ENCODE measurements around the gene MYPOP. TPM values are rescaled to one million over a fixed set of nuclear protein-coding genes. Genes with fewer than 3 reads are reported as not detected.
A peak's percentile ranks its signal among the peaks of the same experiment; 100 is the strongest.

The MYPOP gene
- total and polyA plus RNA-seq, 2 of the 13 experiments (the other 11 are each of a cell fraction or from before 2014, with no cell fraction given) = 2.3 to 2.7 TPM

- TF ChIP-seq GATA4 (IDR thresholded peaks at IDR 0.05; ENCODE audit: borderline replicate concordance, low read depth) (no peak), ARHGAP35 (CRISPR knock-in tag; IDR thresholded peaks at IDR 0.05; ENCODE audit: borderline replicate concordance) (no peak), ZNF784 (CRISPR knock-in tag; IDR thresholded peaks at IDR 0.05; ENCODE audit: borderline replicate concordance) (peak; percentile 83; the same call in 1 of the 2 replicates), ZNF652 (CRISPR knock-in tag; IDR thresholded peaks at IDR 0.05; ENCODE audit: borderline replicate concordance, low read depth) (peak; percentile 100), ESRRA (CRISPR knock-in tag; IDR thresholded peaks at IDR 0.05; ENCODE audit: low read depth) (peak; percentile 66), ZNF605 (CRISPR knock-in tag; IDR thresholded peaks at IDR 0.05) (peak; percentile 87), PBX2 (CRISPR knock-in tag; IDR thresholded peaks at IDR 0.05) (no peak), ZNF441 (CRISPR knock-in tag; IDR thresholded peaks at IDR 0.05; ENCODE audit: borderline replicate concordance) (peak; percentile 62; the same call in 1 of the 2 replicates), ZNF710 (CRISPR knock-in tag; IDR thresholded peaks at IDR 0.05; ENCODE audit: borderline replicate concordance) (no peak; the same call in none of the 2 replicates), ATAD3A (CRISPR knock-in tag; IDR thresholded peaks at IDR 0.05) (no peak), HIVEP1 (CRISPR knock-in tag; IDR thresholded peaks at IDR 0.05) (peak; percentile 92), NCOA1 (CRISPR knock-in tag; IDR thresholded peaks at IDR 0.05) (no peak), ZNF550 (CRISPR knock-in tag; IDR thresholded peaks at IDR 0.05; ENCODE audit: borderline replicate concordance) (0 out of 2 replicates have a peak, but pooled peaks have one; percentile 52), RARG (CRISPR knock-in tag; IDR thresholded peaks at IDR 0.05; ENCODE audit: low read depth) (no peak; the same call in 1 of the 2 replicates), FOXA3 (CRISPR knock-in tag; IDR thresholded peaks at IDR 0.05) (peak; percentile 82), U2AF1 (optimal IDR thresholded peaks at IDR 0.05; ENCODE audit: low read depth, low read length) (no peak), FOXP1 (IDR thresholded peaks at IDR 0.05) (no peak), FOXP1 (CRISPR knock-in tag; IDR thresholded peaks at IDR 0.05) (peak; percentile 44; the same call in 1 of the 2 replicates), ZNF282 (IDR thresholded peaks at IDR 0.05; ENCODE audit: partially characterized antibody) (no peak), ZNF619 (CRISPR knock-in tag; IDR thresholded peaks at IDR 0.05) (no peak), NFIC (IDR thresholded peaks at IDR 0.05; ENCODE audit: low read length) (no peak), YEATS4 (CRISPR knock-in tag; IDR thresholded peaks at IDR 0.05; ENCODE audit: borderline replicate concordance) (peak; percentile 51), POGZ (CRISPR knock-in tag; IDR thresholded peaks at IDR 0.05) (peak; percentile 59), IKZF5 (CRISPR knock-in tag; IDR thresholded peaks at IDR 0.05) (peak; percentile 61), HHEX (CRISPR knock-in tag; IDR thresholded peaks at IDR 0.05) (no peak)
Observed at GRCh38 chr19:45882652-45883585, 19.5 kb downstream of the MYPOP start (continued).
